ENCODE data around the gene SRI. TPM values are rescaled to one million over a fixed set of nuclear protein-coding genes. Genes with fewer than 3 reads are reported as not detected.
"Not testable (repeated sequence)": the region's sequence is repeated elsewhere in the genome, so short reads cannot be mapped to it uniquely, and the experiment has no call there.

SRI gene, protein sequence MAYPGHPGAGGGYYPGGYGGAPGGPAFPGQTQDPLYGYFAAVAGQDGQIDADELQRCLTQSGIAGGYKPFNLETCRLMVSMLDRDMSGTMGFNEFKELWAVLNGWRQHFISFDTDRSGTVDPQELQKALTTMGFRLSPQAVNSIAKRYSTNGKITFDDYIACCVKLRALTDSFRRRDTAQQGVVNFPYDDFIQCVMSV
- polyA plus RNA-seq (ENCODE audit: insufficient read length in 4 of 4), result 100 to 1,000 TPM; 131 to 182 (median 139) TPM

DNA sequence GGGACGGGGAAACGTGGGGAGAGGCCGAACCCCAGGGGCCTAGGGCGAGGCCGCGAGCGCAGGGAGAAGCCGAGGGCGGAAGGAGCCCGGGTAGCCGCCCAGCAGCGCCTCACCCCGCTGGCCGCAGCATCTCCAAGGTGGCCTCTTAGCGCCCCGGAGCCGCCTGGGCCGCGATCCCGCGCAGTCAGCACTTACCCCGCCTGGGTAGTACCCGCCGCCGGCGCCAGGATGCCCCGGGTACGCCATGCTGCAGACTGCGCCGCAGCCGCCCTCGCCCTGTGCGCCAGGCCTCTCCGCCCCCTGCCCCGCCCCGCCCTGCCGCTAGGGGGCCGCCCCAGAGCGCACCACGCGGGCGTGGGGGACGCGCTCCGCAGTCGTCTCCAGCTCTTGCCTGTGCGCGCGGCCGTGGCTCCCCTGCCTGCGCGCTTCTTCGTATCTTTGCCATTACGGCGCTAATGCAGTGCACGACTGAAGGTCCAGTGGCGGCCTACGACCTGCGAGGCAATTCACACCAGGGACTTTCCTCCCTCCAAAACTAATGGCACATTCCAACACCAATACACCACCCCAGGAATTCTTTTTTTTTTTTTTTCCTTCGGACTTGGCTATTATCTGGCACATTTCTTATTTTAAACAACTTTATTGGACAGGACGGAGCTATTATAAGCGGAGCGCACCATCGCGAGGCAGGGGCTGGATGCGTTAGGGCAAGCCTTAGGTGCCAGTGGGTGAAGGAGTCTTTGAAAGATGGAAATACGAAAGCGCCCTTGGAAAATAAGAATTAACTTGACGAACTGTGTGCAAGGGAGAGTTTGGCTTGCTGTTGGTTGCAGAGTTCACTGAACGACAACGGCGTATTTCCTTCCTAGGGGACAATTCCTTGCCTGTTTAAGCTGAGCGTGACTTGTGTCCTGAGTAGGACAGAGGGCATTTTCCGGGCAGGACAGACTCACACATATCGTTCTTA is at the start of gene SRI:
TSS of gene SRI (minus strand) at position 258 of the 967 bp plus-strand sequence. CDS start at position 246, 12 bp downstream.
- peak; percentile 68 to 94 (median 82) for DNase-seq (ENCODE audit: low read depth in 4 of 4, low spot score in 2 of 4)

DNA sequence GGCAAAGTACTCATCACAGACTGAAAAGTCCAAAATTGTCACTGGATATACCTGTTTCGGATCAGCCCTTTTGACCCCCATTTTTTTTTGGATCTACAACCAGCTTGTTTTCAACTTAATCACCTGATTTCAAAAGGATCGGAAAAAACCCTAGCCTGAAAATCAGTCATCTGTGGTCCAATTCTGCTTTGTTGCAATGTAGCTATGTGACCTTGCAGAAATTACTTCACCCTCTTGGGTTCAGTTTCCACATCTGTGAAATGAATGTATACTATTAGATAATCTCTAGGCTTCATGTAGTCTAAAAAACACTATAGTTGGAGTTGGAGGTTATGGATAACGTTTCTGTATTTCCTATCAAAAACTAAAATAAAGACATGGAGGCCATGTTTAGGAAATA is 49.7 kb upstream of the SRI start:
- no peak for DNase-seq (ENCODE audit: low read depth in 4 of 4, low spot score in 2 of 4)

DNA sequence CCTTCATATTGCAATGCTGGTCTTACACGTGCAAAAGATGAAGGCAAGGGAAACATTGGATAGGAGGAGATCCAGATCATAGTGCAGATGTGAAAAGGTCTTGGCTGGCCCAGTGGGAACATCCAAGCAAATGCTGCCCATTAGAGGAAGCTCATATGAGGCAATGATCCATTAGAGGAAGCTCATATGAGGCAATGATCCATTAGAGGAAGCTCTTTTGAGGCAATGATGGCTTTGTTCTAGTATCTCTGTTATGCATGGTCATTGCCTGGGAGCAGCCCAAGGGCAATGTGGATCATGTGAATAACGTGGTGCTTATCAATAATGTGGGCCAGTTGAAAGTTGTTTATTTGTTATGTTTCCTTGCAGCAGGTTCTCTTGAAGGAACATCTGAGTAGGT is 49.0 kb upstream of the SRI start:
- DNase-seq (ENCODE audit: low read depth in 4 of 4, low spot score in 2 of 4), result no peak

DNA sequence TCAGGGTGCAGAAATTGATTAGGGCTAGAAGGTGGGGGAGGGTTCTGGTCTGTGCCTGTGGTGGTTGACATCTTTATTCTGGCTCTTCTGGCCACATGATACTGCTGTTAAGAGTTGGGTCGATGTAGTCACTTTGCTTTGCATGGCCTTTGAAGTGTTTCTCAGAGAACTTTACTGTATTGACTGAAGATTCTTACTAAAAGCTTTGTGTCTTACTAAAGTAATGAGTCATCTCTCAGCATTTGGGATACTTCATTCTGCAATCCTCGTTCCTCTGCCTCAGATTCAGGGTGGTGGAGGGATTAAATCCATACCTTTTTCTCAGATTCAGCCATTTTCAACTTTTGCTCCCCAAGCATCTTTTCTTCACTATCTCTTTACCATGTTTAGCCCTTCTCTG is 48.2 kb upstream of the SRI start:
- no peak for DNase-seq (ENCODE audit: low read depth in 4 of 4, low spot score in 2 of 4)

DNA sequence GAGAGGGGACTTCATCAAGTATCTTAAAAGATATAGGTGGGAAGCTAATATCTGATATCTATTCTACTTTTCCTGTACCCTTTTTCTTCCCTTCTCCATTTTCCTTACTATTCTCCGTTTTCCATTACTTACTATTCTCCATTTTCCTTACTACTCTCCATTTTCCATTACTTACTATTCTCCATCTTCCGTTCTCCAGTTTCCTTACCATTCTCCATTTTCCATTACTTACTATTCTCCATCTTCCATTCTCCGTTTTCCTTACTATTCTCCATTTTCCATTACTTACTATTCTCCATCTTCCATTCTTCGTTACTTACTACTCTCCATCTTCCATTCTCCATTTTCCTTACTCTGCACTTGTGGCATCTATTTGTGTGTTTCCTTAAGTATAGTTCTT is 47.6 kb upstream of the SRI start:
- no peak for DNase-seq (ENCODE audit: low read depth in 4 of 4, low spot score in 2 of 4)

DNA sequence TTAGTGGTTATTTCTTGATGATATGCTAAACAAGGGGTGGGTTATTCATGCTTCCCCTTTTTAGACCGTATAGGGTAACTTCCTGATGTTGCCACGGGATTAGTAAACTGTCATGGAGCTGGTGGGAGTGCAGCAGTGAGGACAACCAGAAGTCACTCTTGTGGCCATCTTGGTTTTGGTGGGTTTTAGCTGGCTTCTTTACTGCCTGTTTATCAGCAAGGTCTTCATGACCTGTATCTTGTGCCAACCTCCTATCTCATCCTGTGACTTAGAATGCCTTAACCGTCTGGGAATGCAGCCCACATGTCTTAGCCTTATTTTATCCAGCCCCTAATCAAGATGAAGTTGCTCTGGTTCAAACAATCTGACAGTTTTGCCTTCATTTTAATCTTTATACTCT is 45.1 kb upstream of the SRI start:
- not testable (repeated sequence) for DNase-seq (ENCODE audit: low read depth in 4 of 4, low spot score in 2 of 4)

DNA sequence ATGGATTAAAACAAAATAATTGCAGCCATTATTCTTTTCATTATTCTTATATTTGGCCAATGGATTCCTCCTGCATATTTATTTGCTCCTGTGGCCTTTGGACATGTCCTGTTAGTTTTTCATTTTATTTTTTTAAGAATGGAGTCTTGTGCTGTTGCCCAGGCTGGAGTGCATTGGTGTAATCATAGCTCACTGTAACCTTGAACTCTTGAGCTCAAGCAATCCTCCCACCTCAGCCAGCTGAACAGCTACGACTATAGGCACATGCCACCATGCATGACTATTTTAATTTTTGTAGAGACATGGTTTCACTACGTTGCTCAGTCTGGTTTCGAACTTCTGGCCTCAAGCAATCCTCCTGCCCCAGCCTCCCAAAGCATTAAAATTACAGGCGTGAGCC is 42.7 kb upstream of the SRI start:
- DNase-seq (ENCODE audit: low read depth in 4 of 4, low spot score in 2 of 4), result no peak

DNA sequence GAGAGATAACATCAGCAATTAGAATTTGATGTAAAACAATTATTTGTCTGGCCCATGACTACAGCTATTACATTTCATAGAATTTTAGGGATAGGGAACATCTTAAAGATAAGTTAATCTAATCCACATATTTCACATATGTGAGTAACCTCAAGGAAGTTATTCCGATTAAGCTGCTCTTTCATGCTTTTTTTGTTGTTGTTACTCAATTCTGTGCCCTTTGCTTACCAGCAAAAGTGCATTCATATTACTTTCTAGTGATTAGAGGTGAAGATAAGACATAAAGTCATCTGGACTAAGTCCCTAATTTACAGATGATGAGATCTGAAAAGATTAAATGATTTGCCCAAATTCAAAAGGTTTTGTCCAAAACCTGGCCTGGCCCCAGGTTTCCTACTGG is 40.9 kb upstream of the SRI start:
- DNase-seq (ENCODE audit: low read depth in 4 of 4, low spot score in 2 of 4), result no peak

DNA sequence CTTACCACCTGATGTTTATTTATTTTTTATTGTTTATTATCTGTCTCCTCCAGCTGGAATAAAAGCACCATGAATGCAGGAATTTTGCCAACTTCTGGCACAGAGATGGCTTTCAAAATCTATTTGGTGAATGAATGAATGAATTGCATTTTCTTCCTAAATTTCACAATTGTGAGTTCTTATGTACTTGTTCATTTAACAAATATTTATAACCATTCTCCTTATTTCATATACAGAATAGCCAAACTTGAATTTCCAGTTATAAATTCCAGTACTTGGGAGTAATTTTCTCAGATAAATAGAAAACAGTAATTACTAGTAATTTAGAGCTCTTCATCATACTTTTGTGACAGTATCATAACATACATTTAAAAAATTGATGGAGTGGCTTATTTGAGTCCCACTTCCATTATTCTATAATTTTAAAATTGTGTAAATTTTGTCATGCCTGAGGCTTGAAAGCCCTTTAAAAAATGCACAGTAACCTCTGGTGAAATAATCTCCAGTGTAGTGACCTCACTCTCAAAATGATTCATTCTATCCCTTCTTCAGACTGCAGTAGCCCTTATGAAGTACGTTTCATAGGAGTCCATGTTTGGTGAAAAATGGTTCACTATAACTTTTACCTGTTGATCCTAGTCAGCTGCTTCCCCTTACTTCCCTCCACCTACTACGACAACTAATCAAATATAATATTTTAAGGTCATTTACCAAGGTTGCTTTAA is 40.0 kb upstream of the SRI start:
- no peak for DNase-seq (ENCODE audit: low read depth in 4 of 4, low spot score in 2 of 4)

DNA sequence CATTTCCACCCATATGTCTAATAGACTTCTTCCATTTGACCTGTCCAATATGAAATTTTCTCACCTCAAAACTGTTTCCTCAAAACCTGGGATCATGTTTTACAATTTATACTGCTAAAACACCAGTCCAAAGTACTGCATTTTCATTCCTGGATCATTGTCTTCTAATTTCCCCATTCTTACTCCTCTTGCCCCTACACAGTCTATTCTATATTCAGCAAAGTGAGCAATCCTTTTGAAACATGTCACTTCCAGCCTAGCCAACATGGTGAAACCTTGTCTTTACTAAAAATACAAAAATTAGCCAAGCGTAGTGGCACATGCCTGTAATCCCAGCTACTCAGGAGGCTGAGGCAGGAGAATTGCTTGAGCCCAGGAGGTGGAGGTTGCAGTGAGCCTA is 38.5 kb upstream of the SRI start:
- DNase-seq (ENCODE audit: low read depth in 4 of 4, low spot score in 2 of 4), result not testable (repeated sequence)

DNA sequence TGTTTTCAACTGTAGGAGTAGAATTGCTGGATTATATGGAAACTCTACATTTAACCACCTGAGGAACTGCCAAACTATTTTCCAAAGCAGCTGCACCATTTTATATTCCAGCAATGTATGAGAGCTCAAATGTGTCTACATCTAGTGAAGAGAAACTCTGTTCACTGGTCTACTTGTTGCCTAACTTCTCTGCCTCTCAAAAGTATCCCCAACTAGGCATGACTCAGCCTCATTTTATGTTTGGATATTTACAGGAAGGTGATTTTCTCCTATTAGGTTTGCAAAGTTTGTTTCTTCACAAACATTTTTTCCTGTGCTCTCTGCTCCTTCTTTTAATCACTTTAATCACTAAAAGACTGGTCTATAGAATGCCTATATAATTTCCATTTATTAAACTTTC is 37.1 kb upstream of the SRI start:
- no peak for DNase-seq (ENCODE audit: low read depth in 4 of 4, low spot score in 2 of 4)

DNA sequence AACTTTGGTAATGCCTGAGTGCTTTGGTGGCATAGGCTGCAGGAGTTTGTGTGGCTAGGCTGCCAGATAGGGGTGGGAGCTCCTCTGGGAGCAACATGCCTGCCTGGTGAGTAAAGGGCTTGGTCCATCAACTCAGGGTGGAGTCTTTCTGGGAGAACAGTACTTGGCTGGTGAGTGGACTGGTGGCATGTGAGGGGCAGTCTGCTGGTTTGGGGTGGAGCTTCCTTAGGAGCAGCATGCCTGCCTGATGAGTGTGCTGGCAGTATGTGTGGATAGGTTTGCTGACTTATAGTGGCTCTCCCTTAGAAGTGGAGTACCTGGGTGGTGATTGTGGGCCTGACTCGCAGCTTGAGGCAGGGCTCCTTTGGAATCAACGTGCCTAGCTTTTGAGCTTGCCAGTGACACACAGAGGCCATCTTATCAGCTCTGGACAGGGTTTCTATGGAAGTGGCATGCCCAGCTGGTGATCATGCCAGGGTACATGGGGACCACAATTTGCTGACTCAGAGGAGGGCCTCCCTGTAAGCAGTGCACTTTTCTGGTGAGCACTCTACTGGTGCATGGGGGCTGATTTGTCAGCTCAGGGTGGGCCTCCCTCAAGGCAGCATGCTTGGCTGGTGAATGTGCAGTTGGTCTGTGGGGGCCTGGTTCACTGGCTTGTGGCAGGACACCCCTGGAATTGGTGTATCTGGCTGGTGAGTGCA is 35.0 kb upstream of the SRI start:
- DNase-seq (ENCODE audit: low read depth in 4 of 4, low spot score in 2 of 4), result no peak

DNA sequence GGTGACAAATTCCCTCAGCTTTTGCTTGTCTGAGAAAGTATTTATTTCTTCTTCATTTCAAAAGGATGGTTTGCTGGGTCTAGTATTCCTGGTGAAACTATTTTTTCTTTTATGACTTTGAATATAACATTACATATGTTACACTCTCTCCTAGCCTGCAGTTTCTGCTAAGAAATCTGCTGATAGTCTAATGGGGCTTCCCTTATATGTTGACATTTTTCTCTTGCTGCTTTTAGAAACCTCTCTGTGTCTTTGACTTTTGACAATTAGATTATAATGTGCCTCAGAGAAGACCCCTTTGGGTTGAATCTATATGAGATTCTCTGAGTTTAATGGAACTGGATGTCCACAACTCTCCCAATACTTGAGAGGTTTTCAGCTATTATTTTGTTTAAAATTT is 33.8 kb upstream of the SRI start:
- no peak for DNase-seq (ENCODE audit: low read depth in 4 of 4, low spot score in 2 of 4)

DNA sequence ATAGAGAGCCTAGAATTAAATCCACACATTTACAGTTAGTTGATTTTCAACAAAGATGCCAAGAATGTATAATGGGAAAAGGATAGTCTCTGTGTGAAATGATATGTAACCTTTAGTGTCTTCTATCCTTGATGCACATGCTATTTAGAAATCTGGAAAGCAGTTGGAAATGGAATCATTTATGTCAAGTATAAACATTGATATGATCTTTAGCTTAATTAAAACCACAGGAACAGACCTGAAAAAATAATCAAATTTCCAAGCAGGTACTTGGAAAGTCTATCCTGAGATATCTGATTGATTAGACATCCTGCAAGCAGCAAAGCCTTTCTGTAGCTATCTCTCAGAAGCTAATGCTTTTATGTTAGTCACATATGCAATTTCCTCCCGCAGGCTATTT is 24.4 kb upstream of the SRI start:
- DNase-seq (ENCODE audit: low read depth in 4 of 4, low spot score in 2 of 4), result no peak

DNA sequence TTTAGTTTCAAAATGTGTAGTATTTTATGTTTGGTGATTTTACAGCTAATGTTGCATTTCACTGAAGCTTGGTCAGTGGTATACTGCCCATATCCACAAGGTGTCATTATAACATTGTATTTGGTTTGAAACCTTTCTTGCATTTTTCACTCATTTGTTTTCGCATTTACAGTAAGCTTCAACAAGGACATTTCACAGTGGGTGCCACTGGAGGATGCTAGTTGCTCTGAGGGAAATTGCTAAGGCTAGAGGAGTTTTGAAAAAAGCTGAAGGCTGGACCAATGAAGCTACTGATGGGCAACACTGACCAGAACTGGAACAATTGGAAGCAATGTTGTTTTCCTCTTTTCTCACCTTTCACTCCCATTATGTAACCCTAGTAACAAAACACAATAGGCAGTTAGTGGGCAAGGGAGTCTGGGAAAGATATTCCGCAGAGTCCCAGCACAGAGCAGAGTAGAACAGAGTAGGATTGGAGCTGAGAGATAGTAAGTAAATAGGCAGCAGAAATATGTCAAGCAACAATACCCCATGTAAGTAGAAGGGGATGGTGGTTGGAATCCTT is 23.6 kb upstream of the SRI start:
- peak in 1 of 4 donors; percentile 24 for DNase-seq (ENCODE audit: low read depth in 4 of 4, low spot score in 2 of 4)

DNA sequence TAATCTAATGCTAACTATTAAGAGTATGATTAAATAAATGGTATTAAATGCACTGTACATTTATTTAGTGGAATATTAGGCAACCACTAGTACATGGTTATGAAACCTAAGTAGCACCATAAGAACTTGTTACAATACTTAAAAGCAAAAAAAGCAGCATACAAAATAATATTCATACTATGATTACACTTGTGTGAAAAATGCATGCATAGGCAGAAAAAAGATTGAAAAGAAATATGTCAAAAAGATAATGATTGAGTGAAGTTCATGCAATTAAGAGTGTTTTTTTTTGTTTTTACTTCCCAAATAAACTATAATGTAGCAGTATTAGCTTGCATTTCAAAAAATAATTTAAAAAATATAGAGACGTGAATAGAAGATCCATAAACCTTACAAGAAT is 20.0 kb upstream of the SRI start:
- DNase-seq (ENCODE audit: low read depth in 4 of 4, low spot score in 2 of 4), result no peak

DNA sequence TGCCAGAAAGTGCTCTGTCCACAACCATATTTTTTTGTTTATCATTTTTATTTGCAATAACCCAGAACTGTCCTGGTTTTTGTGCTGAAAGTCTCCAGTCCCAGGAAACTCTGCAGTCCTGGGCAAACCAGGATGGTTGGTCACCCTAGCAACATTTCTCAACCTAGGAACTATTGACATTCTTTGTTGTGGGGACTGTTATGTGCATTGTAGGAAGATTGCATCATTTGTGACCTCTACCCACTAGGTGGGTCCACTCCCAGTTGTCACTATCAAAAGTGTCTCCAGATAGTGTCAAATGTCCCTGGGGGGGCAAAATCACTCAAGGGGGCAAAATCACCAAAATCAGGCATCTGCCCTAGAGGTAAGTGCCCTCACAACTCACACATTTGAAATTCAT is 14.0 kb upstream of the SRI start:
- DNase-seq (ENCODE audit: low read depth in 4 of 4, low spot score in 2 of 4), result no peak

DNA sequence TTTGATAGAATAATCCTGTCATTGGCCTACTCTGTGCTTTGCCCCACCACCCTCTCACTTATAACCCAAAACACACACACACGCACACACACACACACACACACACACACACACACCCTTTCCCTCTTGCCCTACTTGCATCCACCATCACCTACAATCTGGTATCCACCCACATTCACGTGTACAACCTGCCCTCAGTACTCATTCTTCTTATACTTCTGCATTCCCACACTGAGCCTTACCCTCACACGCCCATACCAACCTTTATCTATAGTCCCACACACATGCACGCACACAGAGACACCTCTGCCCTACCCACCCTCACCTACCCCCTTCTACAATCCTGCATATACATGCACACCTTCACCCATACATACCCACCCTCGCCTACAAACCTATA is 10.8 kb upstream of the SRI start:
- no peak for DNase-seq (ENCODE audit: low read depth in 4 of 4, low spot score in 2 of 4)

DNA sequence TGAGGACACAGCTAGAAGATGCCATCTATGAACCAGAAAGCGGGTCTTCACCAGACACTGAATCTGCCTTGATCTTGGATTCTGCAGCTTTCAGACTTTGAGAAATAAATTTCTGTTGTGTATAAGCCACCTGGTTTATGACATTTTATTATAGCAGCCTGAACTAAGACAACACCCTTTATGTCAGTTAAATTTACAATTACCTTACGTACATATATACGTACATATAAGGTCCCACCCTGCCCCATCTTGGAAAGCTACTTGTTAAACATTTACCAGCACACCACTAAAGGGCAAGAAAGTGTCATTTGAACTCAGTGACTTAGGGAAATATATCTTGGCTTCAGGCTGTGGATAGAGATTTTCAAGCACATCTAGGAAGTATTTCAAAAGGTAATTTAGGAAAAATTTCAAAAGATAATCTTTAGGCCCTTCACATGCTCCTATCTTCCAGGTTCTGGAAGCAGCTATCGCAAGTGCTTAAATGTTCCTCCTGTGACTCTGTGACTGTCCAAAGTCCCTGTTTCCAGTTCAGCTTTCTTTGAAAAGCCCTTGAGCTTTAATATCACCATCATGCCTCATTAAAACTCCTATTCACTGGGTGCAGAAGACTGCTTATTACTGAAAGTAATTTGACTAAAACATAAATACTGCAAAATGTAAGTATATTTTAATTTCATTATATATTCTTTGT is 9.6 kb upstream of the SRI start:
- DNase-seq (ENCODE audit: low read depth in 4 of 4, low spot score in 2 of 4), result no peak

Data from left renal cortex interstitium (tissue), 4 donors.